ES-I3 (cell line): ENCODE measurements around the gene SMYD3.

Experiments used
- H3K36me3 ChIP-seq: 2 replicates; pipeline ENCODE4 v1.6.1; 2013; ENCODE audit warnings: mild to moderate bottlenecking, low read length, control low read depth, moderate library complexity; ENCODE audit not compliant: insufficient read depth
- H3K4me1 ChIP-seq: 2 replicates; pipeline ENCODE4 v1.6.1; 2013; ENCODE audit warnings: mild to moderate bottlenecking, control low read depth, low read length; ENCODE audit not compliant: insufficient read depth
- H3K9ac ChIP-seq: 2 replicates; pipeline ENCODE4 v1.6.1; 2013; ENCODE audit warnings: low read depth, mild to moderate bottlenecking, low read length, moderate library complexity
- H3K9me3 ChIP-seq: 2 replicates; pipeline ENCODE4 v1.6.1; 2013; ENCODE audit warnings: mild to moderate bottlenecking, low read length, moderate library complexity; ENCODE audit not compliant: control insufficient read depth, insufficient read depth

SMYD3 gene

GRCh38 chr1:246300626-246301549 is 206.2 kb downstream of the SMYD3 start:
- H3K36me3 ChIP-seq, result no peaks in the 10 kb centered on the region

GRCh38 chr1:246297279-246298265 is 209.5 kb downstream of the SMYD3 start:
- Histone ChIP-seq H3K9me3 (no peaks in the 10 kb centered on the region), H3K9ac (no peak overlapping the region), H3K4me1 (peaks cover 14% of the 10 kb centered on the region), H3K36me3 (no peaks in the 10 kb centered on the region)

More at GRCh38 chr1:246300626-246301549, 206.2 kb downstream of the SMYD3 start:
- H3K9ac ChIP-seq, result no peak overlapping the region
- H3K9me3 ChIP-seq, result no peaks in the 10 kb centered on the region
- peaks cover 9% of the 10 kb centered on the region; the same call in 1 of the 2 replicates for H3K4me1 ChIP-seq

GRCh38 chr1:246295968-246296367 is 211.1 kb downstream of the SMYD3 start:
- H3K9me3 ChIP-seq, result no peaks in the 10 kb centered on the region
- H3K9ac ChIP-seq, result no peak overlapping the region
- H3K36me3 ChIP-seq, result no peaks in the 10 kb centered on the region
- peaks cover 10% of the 10 kb centered on the region; the same call in 1 of the 2 replicates for H3K4me1 ChIP-seq

GRCh38 chr1:246295340-246295739 is 211.7 kb downstream of the SMYD3 start:
- Histone ChIP-seq H3K9me3 (no peaks in the 10 kb centered on the region), H3K4me1 (peaks cover 10% of the 10 kb centered on the region; the same call in 1 of the 2 replicates), H3K9ac (no peak overlapping the region)

GRCh38 chr1:246294263-246294662 is 212.8 kb downstream of the SMYD3 start:
- H3K9me3 ChIP-seq, result no peaks in the 10 kb centered on the region
- no peaks in the 10 kb centered on the region; the same call in 1 of the 2 replicates for H3K36me3 ChIP-seq
- no peak overlapping the region for H3K9ac ChIP-seq
- H3K4me1 ChIP-seq, result peaks cover 10% of the 10 kb centered on the region; the same call in 1 of the 2 replicates

More at GRCh38 chr1:246295340-246295739, 211.7 kb downstream of the SMYD3 start:
- H3K36me3 ChIP-seq, result no peaks in the 10 kb centered on the region

- Histone ChIP-seq H3K9ac (no peak overlapping the region), H3K36me3 (no peaks in the 10 kb centered on the region; the same call in 1 of the 2 replicates), H3K9me3 (no peaks in the 10 kb centered on the region), H3K4me1 (peaks cover 10% of the 10 kb centered on the region; the same call in 1 of the 2 replicates)
These were observed 213.5 kb downstream of the SMYD3 start for GRCh38 chr1:246293366-246294121.

- Histone ChIP-seq H3K9me3 (no peaks in the 10 kb centered on the region), H3K4me1 (peaks cover 10% of the 10 kb centered on the region; the same call in 1 of the 2 replicates), H3K9ac (no peak overlapping the region), H3K36me3 (no peaks in the 10 kb centered on the region; the same call in 1 of the 2 replicates)
These were observed 214.5 kb downstream of the SMYD3 start for GRCh38 chr1:246292571-246292970.

- no peaks in the 10 kb centered on the region for H3K9me3 ChIP-seq
- H3K9ac ChIP-seq, result no peak overlapping the region
- H3K4me1 ChIP-seq, result peaks cover 10% of the 10 kb centered on the region; the same call in 1 of the 2 replicates
- H3K36me3 ChIP-seq, result no peaks in the 10 kb centered on the region; the same call in 1 of the 2 replicates
These were observed 216.0 kb downstream of the SMYD3 start for GRCh38 chr1:246291127-246291526.

- Histone ChIP-seq H3K4me1 (no peaks in the 10 kb centered on the region), H3K36me3 (no peaks in the 10 kb centered on the region), H3K9ac (no peak overlapping the region), H3K9me3 (no peaks in the 10 kb centered on the region)
These were observed 223.2 kb downstream of the SMYD3 start for GRCh38 chr1:246283771-246284410.

GRCh38 chr1:246281639-246282038 is 225.4 kb downstream of the SMYD3 start:
- Histone ChIP-seq H3K9ac (no peak overlapping the region), H3K4me1 (no peaks in the 10 kb centered on the region), H3K36me3 (no peaks in the 10 kb centered on the region), H3K9me3 (no peaks in the 10 kb centered on the region)

- Histone ChIP-seq H3K36me3 (no peaks in the 10 kb centered on the region), H3K9me3 (no peaks in the 10 kb centered on the region), H3K9ac (no peak overlapping the region), H3K4me1 (no peaks in the 10 kb centered on the region)
These were observed 225.9 kb downstream of the SMYD3 start for GRCh38 chr1:246281195-246281594.

- no peaks in the 10 kb centered on the region for H3K9me3 ChIP-seq
- no peaks in the 10 kb centered on the region for H3K4me1 ChIP-seq
- H3K36me3 ChIP-seq, result no peaks in the 10 kb centered on the region
- H3K9ac ChIP-seq, result no peak overlapping the region
These were observed 226.5 kb downstream of the SMYD3 start for GRCh38 chr1:246280551-246280950.

GRCh38 chr1:246279402-246279801 is 227.7 kb downstream of the SMYD3 start:
- Histone ChIP-seq H3K9ac (no peak overlapping the region), H3K36me3 (no peaks in the 10 kb centered on the region), H3K4me1 (no peaks in the 10 kb centered on the region), H3K9me3 (no peaks in the 10 kb centered on the region)
